Endothelial cell of umbilical vein (primary cell): ENCODE data around the gene ST8SIA6.

Source experiments
- EZH2 ChIP-seq: IDR thresholded peaks from 2 replicates; pipeline ENCODE4 v1.6.1; 2012; ENCODE audit warnings: borderline replicate concordance, low read depth, mild to moderate bottlenecking, moderate library complexity, low read length, inconsistent platforms; ENCODE audit not compliant: severe bottlenecking
- FOS ChIP-seq: IDR thresholded peaks from 2 replicates; pipeline ENCODE4 v1.6.1; 2011; ENCODE audit warnings: mild to moderate bottlenecking, low read length, moderate library complexity, borderline replicate concordance; ENCODE audit not compliant: insufficient read depth
- POLR2A ChIP-seq: IDR thresholded peaks from 2 replicates; pipeline ENCODE4 v1.6.1; 2012; ENCODE audit warnings: low read depth, mild to moderate bottlenecking, control low read depth, low read length
- POLR2AphosphoS5 ChIP-seq: IDR thresholded peaks from 2 replicates; pipeline ENCODE4 v1.6.1; 2012; ENCODE audit warnings: low read depth, mild to moderate bottlenecking, control low read depth, low read length, moderate library complexity; ENCODE audit not compliant: insufficient read depth
- TF ChIP-seq, protein P1 (sequence below): IDR thresholded peaks from 2 replicates; pipeline ENCODE4 v1.6.1; 2011; ENCODE audit not compliant: insufficient read depth, insufficient read length
- TF ChIP-seq, protein P2 (sequence below), 2 donors: IDR thresholded peaks; 1 replicate in 1 of 2; 2 replicates in 1 of 2; pipeline ENCODE4 v1.5.1; 2011; ENCODE audit warnings: low read length in 2 of 2, mild to moderate bottlenecking in 2 of 2, moderate library complexity in 2 of 2, control low read depth in 1 of 2, inconsistent platforms in 1 of 2, low read depth in 1 of 2; ENCODE audit not compliant: insufficient read depth in 1 of 2; ENCODE audit errors: extremely low read depth in 1 of 2

DNA sequence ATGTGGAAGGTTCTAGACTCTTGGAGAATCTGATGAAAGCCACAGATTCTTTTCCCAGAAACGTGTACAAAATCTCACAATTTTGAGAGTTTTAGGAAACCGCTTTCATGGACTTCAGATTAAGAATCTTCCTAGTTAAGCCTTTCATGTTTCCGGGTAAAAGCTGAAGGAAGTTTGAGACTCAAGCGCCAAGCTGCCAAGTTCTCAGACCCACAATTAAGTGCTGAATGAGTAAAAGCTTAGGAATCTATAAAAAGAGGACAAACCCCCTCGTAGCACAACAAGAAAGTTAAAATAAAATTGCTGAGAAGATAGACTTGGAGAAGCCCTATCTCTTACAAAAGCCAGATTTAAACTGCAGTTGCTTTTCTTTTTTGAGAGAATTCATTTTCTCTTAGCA is 99.6 kb downstream of the ST8SIA6 start:
- TF ChIP-seq, protein P1, sequence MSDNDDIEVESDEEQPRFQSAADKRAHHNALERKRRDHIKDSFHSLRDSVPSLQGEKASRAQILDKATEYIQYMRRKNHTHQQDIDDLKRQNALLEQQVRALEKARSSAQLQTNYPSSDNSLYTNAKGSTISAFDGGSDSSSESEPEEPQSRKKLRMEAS: no peak
- TF ChIP-seq, protein P2, sequence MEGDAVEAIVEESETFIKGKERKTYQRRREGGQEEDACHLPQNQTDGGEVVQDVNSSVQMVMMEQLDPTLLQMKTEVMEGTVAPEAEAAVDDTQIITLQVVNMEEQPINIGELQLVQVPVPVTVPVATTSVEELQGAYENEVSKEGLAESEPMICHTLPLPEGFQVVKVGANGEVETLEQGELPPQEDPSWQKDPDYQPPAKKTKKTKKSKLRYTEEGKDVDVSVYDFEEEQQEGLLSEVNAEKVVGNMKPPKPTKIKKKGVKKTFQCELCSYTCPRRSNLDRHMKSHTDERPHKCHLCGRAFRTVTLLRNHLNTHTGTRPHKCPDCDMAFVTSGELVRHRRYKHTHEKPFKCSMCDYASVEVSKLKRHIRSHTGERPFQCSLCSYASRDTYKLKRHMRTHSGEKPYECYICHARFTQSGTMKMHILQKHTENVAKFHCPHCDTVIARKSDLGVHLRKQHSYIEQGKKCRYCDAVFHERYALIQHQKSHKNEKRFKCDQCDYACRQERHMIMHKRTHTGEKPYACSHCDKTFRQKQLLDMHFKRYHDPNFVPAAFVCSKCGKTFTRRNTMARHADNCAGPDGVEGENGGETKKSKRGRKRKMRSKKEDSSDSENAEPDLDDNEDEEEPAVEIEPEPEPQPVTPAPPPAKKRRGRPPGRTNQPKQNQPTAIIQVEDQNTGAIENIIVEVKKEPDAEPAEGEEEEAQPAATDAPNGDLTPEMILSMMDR (IDR thresholded peaks at IDR 0.05; ENCODE audit: extremely low read depth in 1 of 2, insufficient read depth in 1 of 2, low read depth in 1 of 2, low read length in 2 of 2): no peak
- TF ChIP-seq POLR2AphosphoS5 (no peak), POLR2A (no peak), EZH2 (no peak), FOS (no peak)
